ENCODE measurements around the gene FOXB1. TPM values are rescaled to one million over a fixed set of nuclear protein-coding genes. Genes with fewer than 3 reads are reported as not detected.

The FOXB1 gene
- total and polyA plus RNA-seq, 2 of the 13 experiments (the other 11 are each of a cell fraction or from before 2014, with no cell fraction given): not detected

DNA sequence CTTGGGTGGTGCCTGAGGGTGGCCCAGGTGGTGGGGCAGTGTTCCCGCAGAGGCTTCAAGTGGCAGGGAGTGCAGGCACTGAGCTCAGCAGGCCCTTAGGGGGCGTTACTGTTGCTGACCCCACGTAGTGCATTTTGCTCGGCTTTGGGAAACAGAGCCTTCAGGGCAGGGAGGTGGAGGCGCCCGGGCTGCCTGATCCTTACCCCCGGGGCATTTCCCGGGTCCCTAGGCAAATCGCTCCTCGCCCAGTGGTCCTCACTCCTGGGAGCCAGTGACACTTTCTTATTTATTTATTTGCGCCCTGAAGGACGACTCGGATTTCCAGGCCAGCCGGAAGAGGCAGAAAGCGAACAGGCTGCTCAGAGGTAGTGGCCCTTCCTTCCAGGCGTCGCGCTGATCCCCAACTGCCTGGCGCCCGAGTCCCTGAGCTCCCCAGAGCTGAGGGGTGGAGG lies 10.1 kb upstream of the FOXB1 start:
- intact Hi-C loops (cut with micrococcal nuclease; ENCODE audit: unreplicated experiment): no loop called here
- no peaks in the 10 kb centered on the region for H3K36me3 ChIP-seq (replicated peaks in 1 of 2; ENCODE audit: control insufficient read depth in 1 of 2, insufficient read depth in 2 of 2, low read length in 2 of 2)
- H3K9ac ChIP-seq (ENCODE audit: insufficient read depth, low read depth, low read length): no peak overlapping the region
- H3K9me3 ChIP-seq (ENCODE audit: low read length): no peaks in the 10 kb centered on the region
- ChIA-PET POLR2A (no interaction called here), CTCF (ENCODE audit: low intra/inter-chr PET ratio, low total read pairs) (no interaction called here)
- no peak overlapping the region for H3K4me2 ChIP-seq (ENCODE audit: low read depth, low read length)
- DNase-seq (ENCODE audit: low spot score) (no peak), ATAC-seq (peak; percentile 73), FAIRE-seq (no peak)
- H3K79me2 ChIP-seq (ENCODE audit: insufficient read depth, low read length): no peaks in the 10 kb centered on the region
- no TSS peak for BruUV-seq (replicated peaks)
- no peaks in the 10 kb centered on the region for H4K20me1 ChIP-seq (ENCODE audit: insufficient read depth, low read length)
- peaks cover 10 to 58% of the 10 kb centered on the region in 2 experiments for H3K27me3 ChIP-seq (ENCODE audit: control insufficient read depth in 1 of 2, insufficient read depth in 2 of 2, low read length in 2 of 2)
- H2AFZ ChIP-seq (ENCODE audit: low read length): no peak overlapping the region
- H3K4me1 ChIP-seq (ENCODE audit: insufficient read depth, low read length): peaks cover 11% of the 10 kb centered on the region
- H3K27ac ChIP-seq (ENCODE audit: extremely low read length, insufficient read depth, low read length): no peak overlapping the region
- H3K4me3 ChIP-seq (replicated peaks in 1 of 3; ENCODE audit: insufficient read depth in 1 of 3, low read depth in 2 of 3, low read length in 3 of 3): no peak overlapping the region
- in situ Hi-C loops (cut with HindIII; ENCODE audit: extremely low pct_ligation_motif_present, low pct_unique_long_range_greater_than_20kb): no loop called here
- TF ChIP-seq NONO (IDR thresholded peaks at IDR 0.05) (no peak), NONO (CRISPR knock-in tag; conservative IDR thresholded peaks at IDR 0.05) (no peak), ZNF749 (CRISPR knock-in tag; IDR thresholded peaks at IDR 0.05; ENCODE audit: borderline replicate concordance) (no peak), STAG1 (CRISPR knock-in tag; IDR thresholded peaks at IDR 0.05) (0 out of 2 replicates have a peak, but pooled peaks have one; percentile 9), AGO2 (optimal IDR thresholded peaks at IDR 0.05; ENCODE audit: low read depth, low read length) (no peak), RAD21 (CRISPR knock-in tag; IDR thresholded peaks at IDR 0.05) (no peak)
- WGBS (ENCODE audit: low lambda C conversion rate): 53% methylated on average over 10 of the region's 20 CpGs

DNA sequence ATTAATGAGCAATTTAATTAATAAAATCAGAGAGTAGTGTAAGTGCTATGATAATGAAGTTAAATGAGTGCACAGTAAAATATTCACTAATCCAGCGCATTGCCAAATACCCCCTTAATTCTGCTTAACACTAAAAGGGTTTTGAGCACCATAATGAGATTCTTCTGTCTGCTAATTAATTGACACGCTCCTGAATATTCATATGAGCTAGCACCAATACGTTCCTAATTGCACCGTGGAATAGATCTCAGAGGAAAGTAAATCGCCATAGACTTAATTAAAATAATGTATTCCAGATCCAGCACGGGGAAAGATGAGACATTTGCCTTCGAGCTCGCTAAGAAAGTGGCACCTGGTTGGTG lies 9.6 kb upstream of the FOXB1 start:
- TF ChIP-seq ZIK1 (CRISPR knock-in tag; IDR thresholded peaks at IDR 0.05; ENCODE audit: borderline replicate concordance, low read depth) (no peak), ZSCAN22 (CRISPR knock-in tag; IDR thresholded peaks at IDR 0.05) (no peak), RORA (CRISPR knock-in tag; IDR thresholded peaks at IDR 0.05) (no peak), SMAD9 (CRISPR knock-in tag; IDR thresholded peaks at IDR 0.05) (no peak), ZNF20 (CRISPR knock-in tag; IDR thresholded peaks at IDR 0.05) (no peak), SAFB2 (CRISPR knock-in tag; IDR thresholded peaks at IDR 0.05; ENCODE audit: borderline replicate concordance, low read depth) (no peak), ZFP36L1 (CRISPR knock-in tag; IDR thresholded peaks at IDR 0.05) (no peak), CCAR2 (optimal IDR thresholded peaks at IDR 0.05; ENCODE audit: low read depth, low read length) (no peak), MEIS2 (CRISPR knock-in tag; IDR thresholded peaks at IDR 0.05) (no peak), MED1 (CRISPR knock-in tag; IDR thresholded peaks at IDR 0.05) (no peak), ZNF333 (CRISPR knock-in tag; IDR thresholded peaks at IDR 0.05; ENCODE audit: borderline replicate concordance) (no peak), HNRNPL (IDR thresholded peaks at IDR 0.05; ENCODE audit: low read depth, low read length) (no peak), NONO (IDR thresholded peaks at IDR 0.05) (no peak), NONO (CRISPR knock-in tag; conservative IDR thresholded peaks at IDR 0.05) (no peak), RFXANK (CRISPR knock-in tag; IDR thresholded peaks at IDR 0.05) (no peak)
- TF ChIP-seq, protein P1, sequence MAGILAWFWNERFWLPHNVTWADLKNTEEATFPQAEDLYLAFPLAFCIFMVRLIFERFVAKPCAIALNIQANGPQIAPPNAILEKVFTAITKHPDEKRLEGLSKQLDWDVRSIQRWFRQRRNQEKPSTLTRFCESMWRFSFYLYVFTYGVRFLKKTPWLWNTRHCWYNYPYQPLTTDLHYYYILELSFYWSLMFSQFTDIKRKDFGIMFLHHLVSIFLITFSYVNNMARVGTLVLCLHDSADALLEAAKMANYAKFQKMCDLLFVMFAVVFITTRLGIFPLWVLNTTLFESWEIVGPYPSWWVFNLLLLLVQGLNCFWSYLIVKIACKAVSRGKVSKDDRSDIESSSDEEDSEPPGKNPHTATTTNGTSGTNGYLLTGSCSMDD (CRISPR knock-in tag; IDR thresholded peaks at IDR 0.05): no peak

More for the DNA sequence above, 9.6 kb upstream of the FOXB1 start:
- H4K20me1 ChIP-seq (ENCODE audit: insufficient read depth, low read length): no peaks in the 10 kb centered on the region
- H3K4me1 ChIP-seq (ENCODE audit: insufficient read depth, low read length): peaks cover 11% of the 10 kb centered on the region
- no peak overlapping the region for H3K4me2 ChIP-seq (ENCODE audit: low read depth, low read length)
- in situ Hi-C loops (cut with HindIII; ENCODE audit: extremely low pct_ligation_motif_present, low pct_unique_long_range_greater_than_20kb): no loop called here
- CTCF ChIA-PET (ENCODE audit: low intra/inter-chr PET ratio, low total read pairs): no interaction called here
- intact Hi-C loops (cut with micrococcal nuclease; ENCODE audit: unreplicated experiment): no loop called here
- no peaks in the 10 kb centered on the region for H3K36me3 ChIP-seq (replicated peaks in 1 of 2; ENCODE audit: control insufficient read depth in 1 of 2, insufficient read depth in 2 of 2, low read length in 2 of 2)
- POLR2A ChIA-PET: no interaction called here
- ATAC-seq (no peak), DNase-seq (ENCODE audit: low spot score) (no peak), FAIRE-seq (no peak)
- no peak overlapping the region for H3K27ac ChIP-seq (ENCODE audit: extremely low read length, insufficient read depth, low read length)
- no peaks in the 10 kb centered on the region for H3K9me3 ChIP-seq (ENCODE audit: low read length)
- BruUV-seq (replicated peaks): no TSS peak
- H3K79me2 ChIP-seq (ENCODE audit: insufficient read depth, low read length): no peaks in the 10 kb centered on the region
- H3K9ac ChIP-seq (ENCODE audit: insufficient read depth, low read depth, low read length): no peak overlapping the region
- 35% methylated on average over 8 of the region's 8 CpGs for WGBS (ENCODE audit: low lambda C conversion rate)
- H3K27me3 ChIP-seq (ENCODE audit: control insufficient read depth in 1 of 2, insufficient read depth in 2 of 2, low read length in 2 of 2): peaks cover 14 to 64% of the 10 kb centered on the region in 2 experiments
- no peak overlapping the region for H2AFZ ChIP-seq (ENCODE audit: low read length)
- no peak overlapping the region for H3K4me3 ChIP-seq (replicated peaks in 1 of 3; ENCODE audit: insufficient read depth in 1 of 3, low read depth in 2 of 3, low read length in 3 of 3)
